ENCODE data around the gene KRTAP10-5.
"Not testable (repeated sequence)": the region's sequence is repeated elsewhere in the genome, so short reads cannot be mapped to it uniquely, and the experiment has no call there.

Gene KRTAP10-5

GRCh38 chr21:44580231-44580821 lies at the start of gene KRTAP10-5:
Gene KRTAP10-5 (minus strand): TSS chr21:44580604. CDS start chr21:44580578, 26 bp downstream.
- not testable (repeated sequence) for DNase-seq (ENCODE audit: low spot score)

GRCh38 chr21:44628707-44629391 lies 48.4 kb upstream of the KRTAP10-5 start:
- POLR2A ChIA-PET (ENCODE audit: low non-redundant PET), result no interaction called here
- CTCF ChIA-PET, result interaction anchor here (0.6 kb wide), 2 partner anchors 54 to 1013 kb away, joined by 3 read pairs; no protein-coding TSS in a partner anchor
- DNase-seq (ENCODE audit: low spot score), result no peak
- no peak for TF ChIP-seq CTCF (conservative IDR thresholded peaks at IDR 0.05; ENCODE audit: low read depth)
- no peak overlapping the region for H3K27ac ChIP-seq

More at GRCh38 chr21:44580231-44580821, at the start of gene KRTAP10-5:
- POLR2A ChIA-PET (ENCODE audit: low non-redundant PET); H3K27ac ChIP-seq; CTCF ChIA-PET: not testable (repeated sequence)

GRCh38 chr21:44627831-44628233 lies 47.4 kb upstream of the KRTAP10-5 start:
- H3K27ac ChIP-seq; DNase-seq (ENCODE audit: low spot score); CTCF ChIA-PET; POLR2A ChIA-PET (ENCODE audit: low non-redundant PET): not testable (repeated sequence)

- DNase-seq (ENCODE audit: low spot score); H3K27ac ChIP-seq; POLR2A ChIA-PET (ENCODE audit: low non-redundant PET): not testable (repeated sequence)
- CTCF ChIA-PET, result interaction anchor here (0.7 kb wide), 1 partner anchor 32 kb away, joined by 4 read pairs; no protein-coding TSS in a partner anchor
These were observed 46.9 kb upstream of the KRTAP10-5 start for GRCh38 chr21:44627181-44627822.

GRCh38 chr21:44626673-44627143 lies 46.3 kb upstream of the KRTAP10-5 start, which contains the start of gene KRTAP10-9:
Gene KRTAP10-9 (plus strand): TSS chr21:44627093. CDS start chr21:44627172, 79 bp downstream.
- CTCF ChIA-PET, result interaction anchor here (0.7 kb wide), 1 partner anchor 32 kb away, joined by 4 read pairs; no protein-coding TSS in a partner anchor
- TF ChIP-seq CTCF (conservative IDR thresholded peaks at IDR 0.05; ENCODE audit: low read depth), result no peak
- POLR2A ChIA-PET (ENCODE audit: low non-redundant PET), result no interaction called here
- H3K27ac ChIP-seq, result no peak within 1 kb of the TSS
- no peak for DNase-seq (ENCODE audit: low spot score)

- H3K27ac ChIP-seq, result no peak overlapping the region
- no peak for DNase-seq (ENCODE audit: low spot score)
- ChIA-PET CTCF (no interaction called here), POLR2A (ENCODE audit: low non-redundant PET) (no interaction called here)
- no peak for TF ChIP-seq CTCF (conservative IDR thresholded peaks at IDR 0.05; ENCODE audit: low read depth)
These were observed 45.9 kb upstream of the KRTAP10-5 start for GRCh38 chr21:44626262-44626661.

- POLR2A ChIA-PET (ENCODE audit: low non-redundant PET), result no interaction called here
- no peak for DNase-seq (ENCODE audit: low spot score)
- H3K27ac ChIP-seq, result no peak overlapping the region
- CTCF ChIA-PET, result no interaction called here
- TF ChIP-seq CTCF (conservative IDR thresholded peaks at IDR 0.05; ENCODE audit: low read depth), result no peak
These were observed 45.4 kb upstream of the KRTAP10-5 start for GRCh38 chr21:44625756-44626155.

- DNase-seq (ENCODE audit: low spot score), result no peak
- ChIA-PET POLR2A (ENCODE audit: low non-redundant PET) (no interaction called here), CTCF (no interaction called here)
These were observed 43.2 kb upstream of the KRTAP10-5 start for GRCh38 chr21:44623575-44623974.

More at GRCh38 chr21:44623575-44623974, 43.2 kb upstream of the KRTAP10-5 start:
- no peak overlapping the region for H3K27ac ChIP-seq
- no peak for TF ChIP-seq CTCF (conservative IDR thresholded peaks at IDR 0.05; ENCODE audit: low read depth)

All from RWPE1 (cell line).